ENCODE results near the gene TMOD1. TPM values are rescaled to one million over a fixed set of nuclear protein-coding genes. Genes with fewer than 3 reads are reported as not detected.

The TMOD1 gene
- total and polyA plus RNA-seq, 10 of the 15 experiments (the other 5 are each of a cell fraction or from before 2014, with no cell fraction given), result 4.0 to 44.1 (median 15.4) TPM

- TF ChIP-seq BCLAF1 (IDR thresholded peaks at IDR 0.05), result no peak
Observed at GRCh38 chr9:97647996-97648395, 146.5 kb downstream of the TMOD1 start (continued).

Other genes starting within 250 kb of the TMOD1 start
- 0.49 and 0.51 TPM in 2 replicates for gene CCDC180, start 194.0 kb upstream of the TMOD1 start, total RNA-seq (2014; rRNA removed)
- gene CCDC180, start 194.0 kb upstream of the TMOD1 start, total RNA-seq (2014; rRNA removed; fragmentation: Illumina TruSeq; extraction: Trizol), result 0.94 and 1.1 TPM in 2 replicates
- gene CCDC180, start 194.0 kb upstream of the TMOD1 start, total RNA-seq (2021), result 0.31 and 0.35 TPM in 2 replicates
- 0.43 and 0.81 TPM in 2 replicates for gene CCDC180, start 194.0 kb upstream of the TMOD1 start, polyA plus RNA-seq (2011; rRNA removed)
- 0.46 and 0.53 TPM in 2 replicates for gene CCDC180, start 194.0 kb upstream of the TMOD1 start, polyA plus RNA-seq (2014; fragmentation: Illumina TruSeq; extraction: Trizol)
- under 1 TPM; 0.77 to 0.82 TPM for gene CCDC180, start 194.0 kb upstream of the TMOD1 start, polyA plus RNA-seq (2014; fragmentation: Nextera tagmentation; extraction: Ambion mirVana)
- gene CCDC180, start 194.0 kb upstream of the TMOD1 start, polyA plus RNA-seq (2014; rRNA removed), result 0.65 and 1.1 TPM in 2 replicates
- under 1 TPM; 0.37 to 0.60 TPM for gene CCDC180, start 194.0 kb upstream of the TMOD1 start, polyA plus RNA-seq (2016; fragmentation: Nextera tagmentation; extraction: Ambion mirVana)
- 16.2 and 18.6 TPM in 2 replicates for gene TDRD7, start 89.6 kb upstream of the TMOD1 start, total RNA-seq (2014; rRNA removed)
- 21.5 and 22.2 TPM in 2 replicates for gene TDRD7, start 89.6 kb upstream of the TMOD1 start, total RNA-seq (2014; rRNA removed; fragmentation: Illumina TruSeq; extraction: Trizol)
- gene TDRD7, start 89.6 kb upstream of the TMOD1 start, total RNA-seq (2021), result 16.2 and 17.9 TPM in 2 replicates
- gene TDRD7, start 89.6 kb upstream of the TMOD1 start, polyA plus RNA-seq (2011; rRNA removed), result 26.4 and 36.3 TPM in 2 replicates
- gene TDRD7, start 89.6 kb upstream of the TMOD1 start, polyA plus RNA-seq (2014; fragmentation: Illumina TruSeq; extraction: Trizol), result 20.4 and 26.2 TPM in 2 replicates
- gene TDRD7, start 89.6 kb upstream of the TMOD1 start, polyA plus RNA-seq (2014; fragmentation: Nextera tagmentation; extraction: Ambion mirVana), result 1 to 10 TPM; 5.7 to 8.3 TPM
- 13.0 and 16.2 TPM in 2 replicates for gene TDRD7, start 89.6 kb upstream of the TMOD1 start, polyA plus RNA-seq (2014; rRNA removed)
- gene TDRD7, start 89.6 kb upstream of the TMOD1 start, polyA plus RNA-seq (2016; fragmentation: Nextera tagmentation; extraction: Ambion mirVana), result 10 to 100 TPM; 14.9 to 16.1 TPM
- 19.2 and 22.5 TPM in 2 replicates for gene TSTD2, start 131.7 kb downstream of the TMOD1 start, total RNA-seq (2014; rRNA removed)
- gene TSTD2, start 131.7 kb downstream of the TMOD1 start, total RNA-seq (2014; rRNA removed; fragmentation: Illumina TruSeq; extraction: Trizol), result 12.9 TPM in 2 replicates
- gene TSTD2, start 131.7 kb downstream of the TMOD1 start, total RNA-seq (2021), result 15.3 and 15.4 TPM in 2 replicates
- 30.6 and 36.3 TPM in 2 replicates for gene TSTD2, start 131.7 kb downstream of the TMOD1 start, polyA plus RNA-seq (2011; rRNA removed)
- 18.3 and 21.1 TPM in 2 replicates for gene TSTD2, start 131.7 kb downstream of the TMOD1 start, polyA plus RNA-seq (2014; fragmentation: Illumina TruSeq; extraction: Trizol)
- gene TSTD2, start 131.7 kb downstream of the TMOD1 start, polyA plus RNA-seq (2014; fragmentation: Nextera tagmentation; extraction: Ambion mirVana), result 1 to 10 TPM; 5.0 to 5.3 TPM
- gene TSTD2, start 131.7 kb downstream of the TMOD1 start, polyA plus RNA-seq (2014; rRNA removed), result 21.4 and 21.5 TPM in 2 replicates
- 1 to 10 TPM; 8.3 to 9.6 TPM for gene TSTD2, start 131.7 kb downstream of the TMOD1 start, polyA plus RNA-seq (2016; fragmentation: Nextera tagmentation; extraction: Ambion mirVana)
- gene NCBP1, start 132.2 kb downstream of the TMOD1 start, total RNA-seq (2014; rRNA removed), result 32.2 and 38.0 TPM in 2 replicates
- 37.5 and 39.5 TPM in 2 replicates for gene NCBP1, start 132.2 kb downstream of the TMOD1 start, total RNA-seq (2014; rRNA removed; fragmentation: Illumina TruSeq; extraction: Trizol)
- gene NCBP1, start 132.2 kb downstream of the TMOD1 start, total RNA-seq (2021), result 32.4 and 39.5 TPM in 2 replicates
- 34.1 and 52.0 TPM in 2 replicates for gene NCBP1, start 132.2 kb downstream of the TMOD1 start, polyA plus RNA-seq (2011; rRNA removed)
- gene NCBP1, start 132.2 kb downstream of the TMOD1 start, polyA plus RNA-seq (2014; fragmentation: Illumina TruSeq; extraction: Trizol), result 38.0 and 44.0 TPM in 2 replicates
- 10 to 100 TPM; 14.7 to 21.5 TPM for gene NCBP1, start 132.2 kb downstream of the TMOD1 start, polyA plus RNA-seq (2014; fragmentation: Nextera tagmentation; extraction: Ambion mirVana)
- gene NCBP1, start 132.2 kb downstream of the TMOD1 start, polyA plus RNA-seq (2014; rRNA removed), result 22.7 and 29.2 TPM in 2 replicates
- gene NCBP1, start 132.2 kb downstream of the TMOD1 start, polyA plus RNA-seq (2016; fragmentation: Nextera tagmentation; extraction: Ambion mirVana), result 10 to 100 TPM; 62.5 to 70.9 TPM
- gene XPA, start 195.7 kb downstream of the TMOD1 start, total RNA-seq (2014; rRNA removed), result 10.4 and 11.7 TPM in 2 replicates
- 15.5 and 17.3 TPM in 2 replicates for gene XPA, start 195.7 kb downstream of the TMOD1 start, total RNA-seq (2014; rRNA removed; fragmentation: Illumina TruSeq; extraction: Trizol)
- 10.4 and 10.8 TPM in 2 replicates for gene XPA, start 195.7 kb downstream of the TMOD1 start, total RNA-seq (2021)
- 6.2 and 11.6 TPM in 2 replicates for gene XPA, start 195.7 kb downstream of the TMOD1 start, polyA plus RNA-seq (2011; rRNA removed)
- gene XPA, start 195.7 kb downstream of the TMOD1 start, polyA plus RNA-seq (2014; fragmentation: Illumina TruSeq; extraction: Trizol), result 14.6 and 15.7 TPM in 2 replicates
- gene XPA, start 195.7 kb downstream of the TMOD1 start, polyA plus RNA-seq (2014; fragmentation: Nextera tagmentation; extraction: Ambion mirVana), result 10 to 100 TPM in 1 of 2 experiments, 1 to 10 TPM in 1; 7.1 to 11.2 TPM
- 13.4 and 16.9 TPM in 2 replicates for gene XPA, start 195.7 kb downstream of the TMOD1 start, polyA plus RNA-seq (2014; rRNA removed)
- gene XPA, start 195.7 kb downstream of the TMOD1 start, polyA plus RNA-seq (2016; fragmentation: Nextera tagmentation; extraction: Ambion mirVana), result 10 to 100 TPM; 18.9 to 19.9 TPM